ENCODE results near the gene GRB7. TPM values are rescaled to one million over a fixed set of nuclear protein-coding genes. Genes with fewer than 3 reads are reported as not detected.
A peak's percentile ranks its signal among the peaks of the same experiment; 100 is the strongest.
"Not testable (repeated sequence)": the region's sequence is repeated elsewhere in the genome, so short reads cannot be mapped to it uniquely, and the experiment has no call there.

The GRB7 gene
- total RNA-seq, 1 donor from 2014 or later: 0.34 TPM

DNA sequence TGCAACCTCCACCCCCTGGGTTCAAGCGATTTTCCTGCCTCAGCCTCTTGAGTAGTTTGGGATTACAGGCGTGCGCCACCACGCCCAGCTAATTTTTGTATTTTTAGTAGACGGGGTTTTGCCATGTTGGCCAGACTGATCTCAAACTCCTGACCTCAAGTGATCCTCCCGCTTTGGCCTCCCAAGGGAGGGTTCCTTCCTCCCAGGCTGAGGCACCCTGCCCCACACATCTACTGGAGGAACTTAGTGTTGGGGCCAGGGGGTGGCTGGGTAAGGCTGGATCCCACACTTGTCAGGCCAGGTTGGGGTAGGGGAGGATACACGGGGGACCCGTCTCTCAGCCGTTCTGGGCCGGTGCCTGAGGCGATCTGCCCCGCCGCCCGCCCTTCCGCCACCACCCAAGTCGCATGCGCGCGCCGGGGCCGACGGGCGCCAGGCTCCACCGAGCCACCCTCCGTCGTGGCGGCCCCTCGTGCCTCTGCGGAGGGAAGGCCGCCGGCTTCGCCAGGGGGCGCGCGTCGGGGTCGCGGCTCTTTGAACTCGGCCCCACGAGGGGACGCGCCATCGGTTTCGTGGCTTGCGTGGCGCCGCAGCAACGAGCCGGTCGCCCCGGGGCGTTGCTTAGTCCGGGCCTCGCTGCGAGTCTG is 15.9 kb downstream of the GRB7 start:
- DNase-seq: no peak

DNA sequence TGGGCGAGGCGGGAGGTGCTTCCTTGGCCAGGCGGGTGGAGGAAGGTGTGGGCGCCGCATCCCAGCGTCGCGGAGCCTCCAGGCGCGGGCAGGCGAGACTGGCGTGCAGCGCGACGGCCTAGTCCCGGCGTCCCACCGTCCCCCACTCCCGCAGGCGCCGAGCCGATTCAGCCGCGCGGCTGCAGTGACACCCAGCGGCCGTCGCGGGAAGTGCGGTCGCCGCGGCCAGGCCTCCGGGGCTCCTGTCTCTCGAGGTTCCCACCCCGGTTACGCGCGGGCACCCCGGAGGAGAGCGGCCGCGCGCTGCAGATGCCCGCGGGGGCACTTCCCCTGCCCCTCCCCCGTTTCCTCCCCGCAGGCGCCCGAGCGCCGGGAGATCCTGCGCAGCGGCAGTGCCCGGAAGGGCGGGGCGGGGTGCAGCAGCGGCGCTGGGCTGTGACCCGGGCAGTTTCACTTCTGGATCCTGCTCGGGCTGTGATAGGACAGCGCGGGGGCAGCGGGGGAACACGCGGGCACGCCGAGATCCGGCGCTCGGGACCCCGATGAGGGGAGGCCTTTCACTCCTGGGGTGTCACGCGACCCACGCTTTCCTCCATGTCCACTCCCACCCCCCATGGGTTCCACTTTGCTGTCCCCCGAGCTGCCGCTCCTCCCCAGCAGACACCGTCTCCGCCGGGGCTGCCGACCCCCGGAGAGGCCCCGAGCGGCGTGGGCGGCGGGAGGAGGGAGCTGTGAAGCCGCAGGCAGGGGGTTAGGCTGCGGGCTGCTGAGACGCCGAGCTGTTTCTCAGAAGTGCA is 16.6 kb downstream of the GRB7 start:
- peak; percentile 78 for DNase-seq

GRCh38 chr17:39754958-39755553 is 17.3 kb downstream of the GRB7 start:
- peak; percentile 5 for DNase-seq

- DNase-seq: no peak
Observed at GRCh38 chr17:39755554-39756379, 18.0 kb downstream of the GRB7 start.

GRCh38 chr17:39756380-39757079 is 18.8 kb downstream of the GRB7 start:
- no peak for DNase-seq

DNA sequence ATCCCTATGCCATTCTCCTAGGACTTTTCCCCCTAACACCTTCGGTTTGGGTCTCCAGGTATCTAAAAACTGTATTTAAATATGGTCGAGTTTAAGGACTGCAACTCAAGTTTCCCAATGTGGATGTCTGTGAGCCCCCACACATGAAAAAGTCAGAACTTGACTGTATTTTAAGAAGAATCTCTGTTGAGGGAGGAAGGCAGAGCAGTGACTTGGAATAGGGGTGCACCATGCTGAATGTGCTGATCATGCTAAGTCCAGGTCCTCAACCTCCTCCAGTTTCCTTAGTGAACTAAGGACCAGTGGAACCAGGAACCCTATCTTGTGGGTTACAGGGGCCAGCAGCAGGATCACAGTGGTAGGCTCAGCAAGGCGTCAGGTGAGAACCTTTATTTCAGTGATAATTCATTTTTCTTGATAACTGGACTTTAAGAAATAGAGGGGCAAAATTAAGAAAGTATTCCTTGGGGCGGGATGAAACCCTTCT is 19.5 kb downstream of the GRB7 start:
- DNase-seq: no peak

GRCh38 chr17:39757931-39758873 is 20.5 kb downstream of the GRB7 start:
- no peak for DNase-seq

DNA sequence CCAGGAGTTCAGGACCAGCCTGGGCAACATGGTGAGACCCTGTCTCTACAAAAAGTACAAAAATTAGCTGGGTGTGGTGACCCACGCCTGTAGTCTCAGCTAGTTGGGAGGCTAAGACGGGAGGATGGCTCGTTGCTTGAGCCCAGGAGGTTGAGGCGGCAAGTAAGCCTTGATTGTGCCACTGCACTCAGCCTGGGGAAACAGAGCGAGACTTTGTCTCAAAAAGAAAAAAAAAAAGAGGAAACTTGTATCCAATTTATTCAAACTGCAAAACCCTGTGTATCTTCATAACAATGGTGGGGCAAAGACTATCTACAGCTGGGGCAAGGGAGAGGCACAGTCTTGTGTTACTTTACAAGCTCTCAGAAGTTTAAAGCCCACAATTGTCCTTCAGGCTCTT is 21.5 kb downstream of the GRB7 start:
- no peak for DNase-seq

GRCh38 chr17:39761861-39762496 is 24.2 kb downstream of the GRB7 start:
- DNase-seq: no peak

- DNase-seq: no peak
Observed at GRCh38 chr17:39763051-39763820, 25.5 kb downstream of the GRB7 start.

DNA sequence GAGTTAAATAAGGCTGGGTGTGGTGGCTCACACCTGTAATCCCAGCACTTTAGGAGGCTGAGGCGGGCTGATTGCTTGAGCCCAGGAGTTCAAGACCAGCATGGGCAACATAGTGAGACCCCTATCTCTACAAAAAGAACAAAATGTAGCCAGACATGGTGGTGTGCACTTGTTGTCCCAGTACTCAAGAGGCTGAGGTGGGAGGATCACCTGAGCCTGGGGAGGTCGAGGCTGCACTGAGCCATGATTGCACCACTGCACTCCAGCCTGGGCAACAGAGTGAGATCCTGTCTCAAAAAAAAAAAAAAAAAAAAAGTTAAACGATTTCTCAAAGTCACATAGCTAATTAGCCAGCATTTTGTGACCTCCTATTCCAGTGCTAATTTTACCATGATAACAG is 26.4 kb downstream of the GRB7 start:
- not testable (repeated sequence) for DNase-seq

DNA sequence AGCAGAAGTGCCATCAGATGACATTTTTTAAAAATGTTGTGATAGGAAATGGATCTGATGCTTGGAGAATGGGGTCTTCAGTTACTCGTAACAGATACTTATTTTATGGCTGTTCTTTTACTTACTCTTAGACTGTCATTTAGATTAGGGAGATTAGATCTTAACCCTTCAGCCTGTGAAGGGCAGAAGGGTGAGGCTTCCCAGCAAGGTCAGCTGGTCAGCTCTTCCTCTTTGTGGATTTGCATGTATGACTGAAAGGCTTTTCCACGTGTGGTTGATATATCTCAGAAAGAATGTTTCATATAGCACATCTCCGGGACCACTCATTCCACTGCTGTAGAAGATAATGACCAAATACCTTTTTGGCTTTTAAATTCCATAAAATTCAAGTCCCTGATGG is 27.4 kb downstream of the GRB7 start:
- no peak for DNase-seq

- DNase-seq: no peak
Observed at GRCh38 chr17:39765766-39766165, 28.0 kb downstream of the GRB7 start.

GRCh38 chr17:39767147-39767546 is 29.4 kb downstream of the GRB7 start:
- DNase-seq: no peak

GRCh38 chr17:39769974-39770587 is 32.3 kb downstream of the GRB7 start:
- no peak for DNase-seq

DNA sequence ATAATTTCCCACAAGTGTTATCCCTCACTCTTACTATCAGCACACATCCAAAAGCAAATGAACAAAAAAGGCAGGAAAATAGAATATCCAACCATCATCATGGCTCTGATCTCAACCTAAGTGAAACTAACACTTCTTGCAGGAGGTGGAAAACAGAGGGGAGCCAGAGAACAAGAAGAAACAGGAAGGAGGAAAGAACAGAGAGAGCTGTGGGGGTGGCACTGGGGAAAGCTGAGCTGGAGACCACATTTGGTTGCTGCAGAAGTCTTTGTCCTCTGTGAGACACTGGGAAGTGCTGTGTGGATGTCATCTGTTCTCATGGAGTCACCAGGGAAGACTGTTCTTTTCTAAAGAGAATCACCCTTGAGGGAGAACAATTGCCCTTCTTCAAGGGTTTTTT is 34.7 kb downstream of the GRB7 start:
- DNase-seq: no peak

- DNase-seq: no peak
Observed at GRCh38 chr17:39772987-39773934, 35.5 kb downstream of the GRB7 start.

GRCh38 chr17:39774047-39774446 is 36.3 kb downstream of the GRB7 start:
- DNase-seq: no peak
